HUDEP-2 (cell line): Measurements from ENCODE around the gene CELSR1.

Experiments used
- DNase-seq, 76 experiments: peaks; one replicate each; lab custom pipeline; 2025; ENCODE audit not compliant: unreplicated experiment in 76 of 76; lab: John Stamatoyannopoulos, UW

The CELSR1 gene

GRCh38 chr22:46357711-46358520 lies 179.5 kb downstream of the CELSR1 start:
- no peak for DNase-seq

GRCh38 chr22:46356496-46357480 lies 180.6 kb downstream of the CELSR1 start:
- DNase-seq, result no peak

DNA sequence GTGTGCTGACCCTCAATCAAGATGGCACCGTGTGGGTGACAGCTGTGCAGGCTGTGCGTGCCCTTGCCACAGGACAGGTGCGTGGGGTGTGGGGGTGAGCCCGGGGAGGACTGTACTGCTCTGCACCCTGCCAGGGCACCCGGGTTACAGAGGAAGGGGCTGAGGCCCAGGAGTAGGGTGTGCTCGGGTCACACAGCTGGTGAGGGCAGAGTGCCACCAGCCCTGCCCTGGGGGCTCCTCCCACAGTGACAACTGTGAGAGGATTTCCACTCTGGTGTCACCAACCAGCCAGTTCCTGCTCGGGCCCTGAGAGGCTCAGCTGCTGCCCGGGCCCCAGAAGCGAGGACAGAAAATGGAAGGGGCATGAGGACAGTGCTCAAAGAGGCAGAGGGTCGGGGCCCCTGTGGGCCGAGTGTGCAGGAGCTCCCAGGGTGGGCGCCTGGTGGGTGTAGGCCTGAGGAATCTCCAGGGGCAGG lies 181.4 kb downstream of the CELSR1 start:
- DNase-seq, result no peak

DNA sequence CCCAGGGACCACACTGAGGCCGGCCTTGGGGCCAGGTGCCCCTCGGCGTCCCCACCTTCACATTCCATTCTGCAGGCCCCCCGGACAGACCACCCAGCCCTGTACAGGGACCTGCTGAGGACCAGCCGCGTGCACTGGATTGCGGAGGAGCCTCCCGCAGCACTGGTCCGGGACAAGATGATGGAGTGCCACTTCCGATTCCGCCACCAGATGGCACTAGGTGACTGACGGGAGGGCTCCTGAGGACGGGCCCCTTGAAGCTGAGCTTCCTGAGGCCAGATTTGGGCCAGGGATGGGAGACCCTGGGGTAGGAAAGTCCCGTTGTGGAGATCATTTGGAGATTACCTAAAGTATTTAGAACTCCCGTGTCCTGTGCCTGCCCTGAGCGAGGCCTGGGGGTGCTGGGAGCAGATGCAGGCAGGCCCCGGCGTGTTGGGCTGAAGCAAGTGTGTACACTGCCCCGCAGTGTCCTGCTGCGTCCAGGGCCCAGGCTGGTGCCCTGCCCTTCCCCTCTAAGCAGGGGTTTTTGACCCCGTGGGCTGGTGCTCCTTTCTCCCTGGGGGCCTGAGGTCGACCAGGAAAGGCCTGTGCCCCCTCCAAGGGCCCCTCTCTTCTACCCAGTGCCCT lies 181.9 kb downstream of the CELSR1 start:
- DNase-seq, result peak in 54 of 76 experiments; percentile 3 to 66 (median 34)

DNA sequence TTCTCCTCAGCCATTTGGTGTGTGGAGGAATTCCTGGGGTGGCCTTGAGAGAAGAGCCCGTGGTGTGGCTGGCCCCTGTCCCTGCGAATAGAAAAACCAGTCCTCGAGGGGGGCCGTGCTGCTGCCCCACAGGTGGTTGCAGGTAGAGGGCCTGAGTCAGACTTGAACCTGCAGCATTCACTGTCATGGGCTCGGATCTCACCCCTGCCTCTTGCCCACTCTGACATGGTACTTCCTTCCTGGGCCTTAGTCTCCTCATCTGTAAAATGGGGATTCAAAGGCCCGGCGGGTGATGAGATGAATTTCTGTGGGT lies 182.5 kb downstream of the CELSR1 start:
- DNase-seq, result no peak

- DNase-seq, result no peak
Measured at GRCh38 chr22:46354176-46354992, 183.0 kb downstream of the CELSR1 start.

DNA sequence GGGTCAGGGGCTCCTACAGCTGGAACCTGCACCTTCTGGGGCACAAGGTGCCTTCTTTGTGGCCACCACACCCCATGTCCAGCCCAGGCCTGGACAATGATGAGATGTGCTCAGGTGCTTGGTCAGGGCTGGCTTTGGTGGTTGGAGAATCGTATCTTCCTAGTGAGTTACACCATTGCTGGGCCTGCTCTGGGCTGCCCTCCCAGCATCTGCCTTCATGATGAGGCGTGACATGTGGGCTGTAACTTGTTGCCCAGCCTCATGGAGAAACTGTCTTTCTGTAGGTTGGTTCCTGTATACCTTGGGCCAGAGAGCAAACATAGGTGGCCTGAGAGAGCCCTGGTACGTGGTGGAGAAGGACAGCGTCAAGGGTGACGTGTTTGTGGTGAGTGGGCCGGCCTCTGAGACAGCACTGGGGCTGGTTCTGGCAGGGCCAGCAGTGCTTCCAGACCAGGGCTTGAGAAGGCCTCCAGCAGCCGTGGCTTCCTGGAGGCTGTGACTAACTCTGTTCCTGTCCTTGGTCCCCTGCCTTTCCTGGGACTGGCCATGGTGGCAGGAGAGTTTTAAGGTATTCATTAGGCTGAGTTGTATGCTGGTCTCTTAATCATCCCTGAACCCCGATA lies 183.8 kb downstream of the CELSR1 start:
- DNase-seq, result no peak

DNA sequence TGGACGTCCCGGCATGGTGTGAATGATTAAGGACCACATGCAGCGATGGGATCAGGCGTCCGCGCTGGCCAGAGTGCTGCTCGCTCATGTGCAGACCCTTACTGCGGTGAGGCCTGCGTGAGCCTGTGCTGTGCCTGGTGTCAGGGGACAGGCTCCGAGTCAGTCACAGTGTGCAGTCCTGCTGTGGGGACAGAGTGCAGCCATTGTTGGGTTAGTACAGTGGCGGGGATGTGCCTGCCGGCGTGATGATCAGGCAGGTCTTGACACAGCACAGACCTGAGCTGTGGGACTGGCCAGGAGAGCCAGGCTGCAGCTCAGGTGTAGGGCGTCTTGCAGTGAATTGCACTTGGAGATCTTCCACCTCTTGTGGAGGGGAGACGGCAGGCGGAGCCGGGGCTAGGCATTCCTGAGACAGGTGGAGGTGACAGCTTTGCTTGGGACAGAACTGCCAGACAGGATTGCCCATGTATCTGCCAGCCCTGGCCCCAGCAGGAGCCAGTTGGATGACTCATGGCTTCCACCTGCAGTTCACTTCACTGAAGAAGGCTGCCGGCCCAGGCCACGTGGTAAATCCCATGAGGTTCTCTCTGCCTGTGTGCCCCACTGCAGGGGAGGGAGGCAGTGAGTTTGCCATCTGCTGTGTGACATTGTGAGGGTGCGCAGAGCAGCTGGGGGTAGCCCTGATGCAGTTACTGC lies 184.6 kb downstream of the CELSR1 start:
- peak in 13 of 76 experiments; percentile 3 to 68 (median 25) for DNase-seq

DNA sequence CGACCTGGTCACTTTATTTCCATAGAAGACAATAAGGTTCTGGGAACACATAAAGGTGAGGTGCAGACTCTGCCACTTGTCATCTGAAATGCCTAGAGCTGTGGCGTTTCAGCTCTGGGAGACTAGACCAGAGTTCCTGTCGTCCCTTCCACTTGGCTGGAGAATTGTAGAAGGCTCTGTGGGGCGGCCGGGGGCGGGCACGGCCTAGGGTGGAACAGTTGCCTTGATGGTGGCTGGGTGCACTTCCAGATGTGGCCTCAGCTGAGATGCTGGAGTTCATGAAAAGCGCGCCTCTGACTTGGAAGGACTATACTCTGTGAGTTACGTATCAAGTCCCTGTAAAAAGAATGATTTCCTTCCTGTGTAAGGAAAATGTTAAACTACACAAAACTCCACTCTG lies 185.1 kb downstream of the CELSR1 start:
- DNase-seq, result no peak

DNA sequence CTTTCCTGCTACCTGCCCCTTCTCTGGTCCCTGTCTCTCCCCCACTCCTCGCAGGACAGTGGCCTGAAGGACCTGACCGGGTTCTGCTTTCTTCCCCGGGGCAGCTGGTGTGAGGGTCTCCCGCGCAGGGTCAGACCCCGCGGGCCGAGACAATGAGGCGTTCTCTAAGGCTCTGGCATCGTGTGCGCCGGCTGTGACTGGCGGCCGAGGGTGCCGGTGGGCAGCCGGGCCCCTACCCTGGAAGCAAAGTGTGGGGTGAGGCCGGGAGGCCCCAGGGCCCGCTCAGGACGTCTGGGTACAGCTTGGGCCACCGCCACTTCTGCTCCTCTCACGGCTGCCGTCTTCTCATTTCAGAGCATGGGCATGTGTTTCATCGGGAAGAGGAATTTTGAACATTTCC lies 185.7 kb downstream of the CELSR1 start:
- no peak for DNase-seq

- no peak for DNase-seq
Measured at GRCh38 chr22:46351131-46351735, 186.2 kb downstream of the CELSR1 start.

DNA sequence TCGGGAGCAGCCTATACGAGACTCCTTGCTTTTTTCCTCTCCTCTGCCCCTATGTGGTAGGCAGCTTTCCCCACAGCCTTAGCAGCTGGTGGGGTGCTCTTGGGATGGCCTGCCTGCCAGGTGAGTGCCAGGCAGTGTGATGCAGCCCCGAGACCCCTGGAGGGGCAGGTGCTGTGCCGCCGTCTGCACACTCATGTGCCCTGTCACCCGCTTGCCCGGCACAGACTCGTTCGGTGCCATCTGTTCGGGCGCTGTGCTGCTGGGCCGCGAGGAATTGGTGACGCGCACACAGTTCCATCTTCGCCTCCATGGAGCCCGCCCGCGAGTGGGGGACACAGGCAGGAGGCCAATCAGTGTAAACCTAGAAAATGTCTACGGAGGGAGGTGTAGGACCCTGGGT lies 186.8 kb downstream of the CELSR1 start:
- DNase-seq, result no peak

DNA sequence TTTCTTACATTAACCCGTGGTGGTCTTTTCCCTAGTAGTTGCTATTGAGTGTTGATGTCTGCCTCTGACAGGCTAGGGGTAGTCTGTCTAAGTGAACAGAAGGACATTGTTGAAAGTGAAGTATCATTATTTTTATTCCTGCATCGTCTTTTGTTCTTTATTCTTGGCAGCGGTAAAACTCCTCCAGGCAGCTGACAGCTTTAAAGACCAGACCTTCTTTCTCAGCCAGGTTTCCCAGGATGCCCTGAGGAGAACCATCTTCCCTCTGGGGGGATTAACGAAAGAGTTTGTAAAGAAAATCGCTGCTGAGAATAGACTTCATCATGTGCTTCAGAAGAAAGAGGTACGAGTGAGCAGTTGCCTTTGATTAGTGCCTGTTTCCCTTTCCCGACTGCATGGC lies 187.3 kb downstream of the CELSR1 start:
- DNase-seq, result no peak

DNA sequence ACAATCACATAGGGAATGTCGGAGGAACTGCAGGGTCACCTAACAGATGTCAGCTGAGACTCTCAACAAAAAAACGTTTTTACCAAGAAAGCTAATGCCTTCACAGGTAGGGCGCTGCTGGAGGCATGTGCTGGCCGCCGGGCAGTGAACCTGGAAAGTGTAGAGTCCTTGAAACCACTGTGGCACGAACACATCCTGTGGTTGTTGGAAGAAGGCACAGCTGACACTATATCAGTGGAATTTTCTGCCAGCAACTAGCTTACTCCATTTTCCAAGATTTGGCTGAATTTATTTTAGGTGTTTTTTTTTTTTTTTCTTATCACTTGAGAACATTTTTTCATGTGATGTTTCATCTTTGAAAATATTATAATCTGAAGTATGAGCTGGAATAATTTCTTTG lies 187.7 kb downstream of the CELSR1 start:
- DNase-seq, result no peak

DNA sequence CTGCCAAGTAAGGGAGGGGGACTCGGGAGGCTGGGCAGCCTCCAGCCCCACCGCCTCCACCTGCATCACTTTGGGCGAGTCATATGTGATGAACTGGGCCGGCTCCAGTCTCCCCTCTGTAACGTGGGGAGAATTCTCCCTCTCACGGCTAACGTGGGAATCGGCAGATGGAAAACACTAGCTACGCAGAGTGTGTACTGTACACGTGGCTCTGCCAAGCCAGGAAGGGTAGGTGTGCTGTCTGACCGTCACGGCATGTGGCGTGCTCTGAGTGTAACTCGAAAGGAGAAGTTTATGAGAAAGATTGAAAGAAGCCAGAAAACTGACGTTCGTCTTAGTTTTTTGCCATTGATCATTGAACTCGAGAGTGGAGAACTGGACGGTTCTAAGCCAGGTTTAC lies 188.2 kb downstream of the CELSR1 start:
- no peak for DNase-seq

DNA sequence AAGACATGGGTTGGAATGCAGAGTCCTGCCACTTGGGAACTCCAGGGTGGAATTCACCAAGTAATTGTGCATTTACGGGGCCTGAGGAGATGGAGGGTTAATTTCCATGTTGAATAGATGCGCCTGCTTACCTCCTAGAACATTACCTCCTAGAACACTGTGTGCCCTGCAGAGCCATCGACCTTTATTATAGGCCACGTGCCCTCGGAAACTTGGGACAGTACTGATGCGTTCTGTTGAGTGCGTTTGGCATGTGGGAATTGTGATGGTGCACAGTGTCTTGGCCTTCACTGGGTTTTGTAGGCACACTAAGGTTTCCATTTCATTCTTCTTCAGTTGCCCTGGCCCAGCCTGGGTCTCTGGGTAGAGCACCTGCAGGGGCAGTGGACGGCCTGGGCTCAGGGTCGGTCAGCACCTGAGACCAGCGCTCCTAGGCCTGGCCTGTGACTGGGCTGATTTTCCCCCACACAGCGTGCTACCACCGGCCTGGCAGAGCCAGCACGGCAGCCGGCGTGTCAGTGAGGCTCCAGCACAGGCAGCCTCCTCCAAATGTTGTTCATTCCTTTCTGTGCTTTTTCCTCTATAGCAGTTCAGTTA lies 189.2 kb downstream of the CELSR1 start:
- DNase-seq, result no peak

DNA sequence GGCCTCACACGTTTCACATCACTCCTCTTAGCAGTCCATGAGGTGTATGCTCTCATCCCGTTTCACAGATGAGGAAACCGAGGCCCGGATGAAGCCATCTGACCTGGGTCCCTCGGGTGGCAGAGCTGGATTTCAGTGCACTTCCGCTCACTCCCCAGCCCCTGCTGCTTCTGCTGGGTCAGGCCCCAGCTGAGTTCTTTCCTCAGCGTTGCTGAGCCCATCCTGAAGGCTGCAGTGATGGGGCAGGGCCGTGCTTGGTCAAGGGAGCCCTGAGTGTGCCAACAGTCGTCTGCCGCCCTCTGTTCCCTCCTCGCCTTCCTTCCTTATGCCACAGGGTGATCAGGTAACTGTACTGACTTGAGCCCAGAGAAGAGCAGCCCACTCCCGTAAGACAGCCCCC lies 189.8 kb downstream of the CELSR1 start:
- no peak for DNase-seq

DNA sequence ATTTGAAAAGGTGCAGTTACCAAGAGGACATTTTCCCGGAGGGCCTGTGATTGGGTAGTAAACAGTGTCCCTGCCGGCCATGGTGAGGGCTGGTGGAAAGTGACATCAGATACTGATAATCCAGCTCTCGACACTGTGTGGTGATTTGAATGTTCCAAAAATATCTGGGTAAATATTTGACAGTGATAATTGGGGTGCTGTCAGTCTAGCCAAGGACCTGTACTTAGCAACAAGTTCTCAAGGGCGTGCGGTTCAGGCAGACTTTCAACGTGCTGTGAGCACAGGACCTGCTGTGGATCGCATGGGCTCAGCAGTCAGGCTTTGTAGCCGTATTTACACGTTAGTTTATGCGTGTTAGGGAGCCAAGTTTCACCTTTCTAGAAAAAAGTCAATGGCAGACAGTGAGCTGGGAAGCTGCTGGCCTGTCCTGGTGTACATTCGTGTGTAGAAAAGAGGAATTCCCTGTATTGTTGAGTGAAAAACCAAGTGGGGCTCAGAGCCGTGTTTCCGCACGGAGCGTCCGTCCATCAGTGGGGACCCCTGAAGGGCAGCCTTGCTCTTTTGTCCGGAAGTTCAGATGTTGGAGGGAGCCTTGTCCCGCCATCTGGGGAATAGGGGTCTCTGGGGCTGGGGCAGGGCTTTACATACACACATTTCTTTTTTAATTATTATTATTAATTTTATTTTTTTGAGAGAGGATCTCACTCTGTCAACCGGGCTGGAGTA lies 190.6 kb downstream of the CELSR1 start:
- DNase-seq, result no peak
